GM12878 (cell line): Measurements from ENCODE around the gene IL1R2.

Experiments used
- KDM1A ChIP-seq: fragments of 200-600 bp; sonication (generic); IDR thresholded peaks from 2 replicates; pipeline ENCODE4 v1.6.1; 2016; ENCODE audit warnings: borderline replicate concordance
- YY1 ChIP-seq: IDR thresholded peaks from 2 replicates; pipeline ENCODE4 v1.6.1; 2011; ENCODE audit warnings: low read depth, mild to moderate bottlenecking, low read length

DNA sequence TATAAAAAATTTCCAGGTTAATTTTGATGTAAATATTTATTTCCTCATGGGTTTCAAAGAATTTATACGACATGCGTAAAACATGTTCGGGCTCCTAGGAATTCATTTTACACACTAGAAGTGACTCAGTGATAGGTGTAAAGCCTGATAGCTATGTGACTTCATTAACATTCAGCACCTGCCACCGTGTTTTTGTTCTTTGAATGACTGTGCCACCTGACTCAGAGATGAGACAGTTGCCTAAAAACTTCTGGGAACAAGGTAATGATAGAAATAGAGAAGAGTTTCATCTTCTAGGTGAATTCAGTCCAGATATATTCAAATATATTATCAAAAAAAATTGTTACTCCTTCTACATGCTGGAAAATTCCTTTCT, 10.0 kb downstream of the IL1R2 start:
- no peak for TF ChIP-seq YY1
- no peak for TF ChIP-seq KDM1A
